Measurements from ENCODE around the gene TTC31.

DNA sequence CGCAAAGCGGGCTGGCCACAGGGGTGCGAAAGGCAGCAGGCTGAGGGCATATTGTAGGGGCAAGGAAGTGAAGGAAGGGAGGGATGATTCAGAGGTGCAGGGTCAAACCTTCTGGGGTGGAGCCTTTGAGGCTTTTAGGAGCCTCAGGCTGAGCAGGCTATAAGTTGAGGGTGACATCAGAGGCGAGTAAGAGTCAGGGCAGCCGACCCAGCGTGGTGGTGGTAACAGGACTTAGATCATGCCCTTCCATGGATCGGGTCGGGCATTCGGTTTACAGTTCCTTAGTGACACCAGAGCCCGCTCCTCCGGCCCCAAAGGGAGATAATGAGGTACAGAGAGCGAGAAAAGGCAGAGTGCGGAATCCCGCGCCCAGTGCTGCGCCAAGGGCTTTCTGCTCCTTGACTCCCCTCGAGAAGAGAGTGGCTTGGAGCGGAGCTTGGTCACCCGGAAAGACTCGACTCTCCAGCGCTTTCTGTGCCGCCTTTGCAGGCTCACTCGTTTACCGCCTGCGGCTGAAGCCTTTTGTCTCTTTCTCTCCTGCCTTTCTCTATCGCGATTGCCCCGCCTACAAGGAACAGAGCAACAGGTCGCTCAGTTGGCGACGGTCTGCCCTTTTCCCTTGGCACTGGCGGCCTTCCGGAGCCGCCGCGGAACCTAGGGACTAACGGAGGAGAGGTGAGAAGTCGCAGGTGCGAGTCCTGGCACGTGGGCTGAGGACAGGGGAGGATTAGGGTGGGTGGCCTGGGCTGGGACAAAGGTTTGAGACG, 15.8 kb downstream of the TTC31 start:
- TF ChIP-seq POLR2A (IDR thresholded peaks at IDR 0.05) = no peak
- TF ChIP-seq EP300 (IDR thresholded peaks at IDR 0.05) = no peak
- TF ChIP-seq, protein P1, sequence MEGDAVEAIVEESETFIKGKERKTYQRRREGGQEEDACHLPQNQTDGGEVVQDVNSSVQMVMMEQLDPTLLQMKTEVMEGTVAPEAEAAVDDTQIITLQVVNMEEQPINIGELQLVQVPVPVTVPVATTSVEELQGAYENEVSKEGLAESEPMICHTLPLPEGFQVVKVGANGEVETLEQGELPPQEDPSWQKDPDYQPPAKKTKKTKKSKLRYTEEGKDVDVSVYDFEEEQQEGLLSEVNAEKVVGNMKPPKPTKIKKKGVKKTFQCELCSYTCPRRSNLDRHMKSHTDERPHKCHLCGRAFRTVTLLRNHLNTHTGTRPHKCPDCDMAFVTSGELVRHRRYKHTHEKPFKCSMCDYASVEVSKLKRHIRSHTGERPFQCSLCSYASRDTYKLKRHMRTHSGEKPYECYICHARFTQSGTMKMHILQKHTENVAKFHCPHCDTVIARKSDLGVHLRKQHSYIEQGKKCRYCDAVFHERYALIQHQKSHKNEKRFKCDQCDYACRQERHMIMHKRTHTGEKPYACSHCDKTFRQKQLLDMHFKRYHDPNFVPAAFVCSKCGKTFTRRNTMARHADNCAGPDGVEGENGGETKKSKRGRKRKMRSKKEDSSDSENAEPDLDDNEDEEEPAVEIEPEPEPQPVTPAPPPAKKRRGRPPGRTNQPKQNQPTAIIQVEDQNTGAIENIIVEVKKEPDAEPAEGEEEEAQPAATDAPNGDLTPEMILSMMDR (IDR thresholded peaks at IDR 0.05) = no peak

Data from suprapubic skin (tissue), 3 donors.